ENCODE results near the gene TUBA1B.

The TUBA1B gene

DNA sequence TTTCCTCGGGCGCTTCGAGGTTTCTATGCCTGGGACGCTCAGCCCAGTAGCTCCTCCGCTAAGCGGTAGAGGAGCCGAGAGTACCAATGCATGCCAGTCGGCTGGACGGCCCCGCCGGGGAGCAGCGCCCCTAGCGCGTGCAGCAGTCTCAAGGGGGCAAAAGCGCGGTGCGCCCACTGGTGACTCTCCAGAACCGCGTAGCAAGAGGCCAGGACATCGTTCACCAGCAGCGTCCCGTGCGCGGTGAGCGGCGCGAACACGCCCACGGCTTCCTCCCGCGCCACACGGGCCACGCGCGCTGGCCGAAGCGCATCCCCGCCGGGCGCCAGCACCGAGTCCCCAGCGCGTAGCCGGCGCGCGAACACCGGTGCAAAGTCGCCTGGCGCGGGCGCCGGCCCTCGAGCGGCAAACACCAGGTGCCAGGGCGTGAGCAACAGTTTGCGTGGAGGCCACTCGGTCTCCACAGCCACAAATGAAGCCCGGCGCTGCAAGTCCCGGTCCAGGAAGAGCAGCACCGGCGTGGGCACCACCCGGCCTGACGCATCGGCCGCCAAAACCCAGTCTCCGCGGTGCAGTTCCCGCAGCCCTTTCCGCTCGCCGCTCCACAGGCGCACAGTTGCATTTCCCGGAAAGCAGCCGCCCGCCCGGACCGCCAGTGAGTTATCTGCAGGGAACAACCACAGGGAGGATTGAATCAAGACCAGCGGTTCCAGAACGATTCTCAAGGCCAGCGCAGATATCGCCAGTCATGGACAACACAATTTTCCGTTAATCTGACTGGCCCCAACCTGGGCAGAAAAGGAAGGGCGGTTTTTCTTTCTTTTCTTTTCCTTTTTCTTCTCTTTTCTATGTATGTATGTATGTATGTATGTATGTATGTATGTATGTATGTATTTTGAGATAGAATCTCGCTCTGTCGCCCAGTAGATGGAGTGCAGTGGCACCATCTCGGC lies 41.1 kb downstream of the TUBA1B start:
- peak; percentile 45 for DNase-seq

DNA sequence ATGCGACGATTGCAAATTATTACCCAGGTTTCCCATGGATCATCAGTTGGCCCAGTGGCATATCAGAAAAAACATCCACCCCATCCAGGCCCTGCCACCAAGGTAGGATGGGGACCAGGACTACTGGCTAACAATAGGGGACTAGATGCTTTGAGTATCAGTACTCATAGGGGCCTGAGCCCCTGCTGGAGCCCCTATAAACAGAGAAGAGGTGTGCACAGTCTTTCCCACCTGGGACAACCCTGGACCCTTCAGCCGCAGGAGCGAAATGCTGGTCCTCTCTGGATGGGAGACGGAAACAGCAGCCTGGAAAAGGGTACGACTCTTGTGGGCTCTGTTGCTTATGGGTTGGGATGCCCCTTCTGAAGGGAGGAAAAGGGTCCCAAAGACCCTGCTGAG lies 42.3 kb downstream of the TUBA1B start:
- DNase-seq = no peak

DNA sequence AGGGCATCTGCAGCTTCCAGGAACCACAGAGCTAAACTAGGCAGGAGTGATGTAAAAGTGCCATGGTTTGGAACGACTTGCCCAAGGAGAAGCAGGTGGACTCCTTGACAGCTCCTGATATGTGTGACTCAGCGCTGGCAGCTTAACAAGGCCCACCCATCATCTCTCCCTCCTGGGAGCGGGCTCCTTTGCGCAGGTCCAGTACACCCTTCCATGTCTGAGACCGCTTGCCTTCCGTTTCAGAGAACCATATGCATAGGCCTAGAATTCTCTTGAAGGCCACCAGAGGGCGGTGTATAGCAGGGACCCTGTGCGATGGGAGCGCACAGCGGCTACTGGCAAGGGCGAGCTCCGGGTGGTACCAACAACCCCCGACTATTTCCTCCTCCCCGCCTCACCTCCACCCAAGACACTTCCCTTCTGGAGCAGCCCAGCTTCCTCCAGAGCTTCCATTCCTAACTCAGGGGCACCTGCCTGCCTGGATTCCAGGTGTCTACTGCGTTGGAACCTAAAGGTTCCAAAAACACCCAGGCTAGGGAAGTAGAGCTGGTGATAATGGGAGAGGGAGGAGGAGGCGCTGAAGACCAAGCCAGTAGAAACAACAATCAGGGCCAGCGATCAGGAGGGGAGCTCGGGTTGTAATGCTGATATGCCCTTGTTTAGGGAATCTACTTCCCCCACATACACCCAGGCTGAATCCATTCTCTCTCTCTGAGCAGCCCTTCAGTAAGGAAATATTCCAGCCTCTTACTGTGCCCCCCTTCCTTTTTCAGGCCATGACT lies 42.9 kb downstream of the TUBA1B start:
- DNase-seq = peak; percentile 59

DNA sequence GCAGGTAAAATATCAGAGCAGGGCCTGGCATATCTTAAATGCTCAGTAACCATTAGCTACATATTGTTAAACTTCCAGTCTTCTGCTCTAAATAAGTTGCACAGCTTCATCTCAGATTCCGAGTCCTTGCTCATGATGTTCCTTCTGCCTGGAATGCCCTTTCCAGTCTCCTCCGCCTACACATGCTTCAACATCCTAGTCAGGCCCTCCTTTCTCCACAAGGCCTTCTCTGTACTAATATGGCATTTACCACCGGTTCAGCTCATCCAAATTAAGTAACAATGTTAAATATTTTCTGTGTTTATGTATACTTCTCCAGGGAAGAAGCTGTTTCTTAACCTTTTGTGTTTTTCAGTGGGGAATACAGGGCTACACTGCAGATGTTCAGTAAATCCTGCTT lies 45.1 kb downstream of the TUBA1B start:
- DNase-seq = no peak

DNA sequence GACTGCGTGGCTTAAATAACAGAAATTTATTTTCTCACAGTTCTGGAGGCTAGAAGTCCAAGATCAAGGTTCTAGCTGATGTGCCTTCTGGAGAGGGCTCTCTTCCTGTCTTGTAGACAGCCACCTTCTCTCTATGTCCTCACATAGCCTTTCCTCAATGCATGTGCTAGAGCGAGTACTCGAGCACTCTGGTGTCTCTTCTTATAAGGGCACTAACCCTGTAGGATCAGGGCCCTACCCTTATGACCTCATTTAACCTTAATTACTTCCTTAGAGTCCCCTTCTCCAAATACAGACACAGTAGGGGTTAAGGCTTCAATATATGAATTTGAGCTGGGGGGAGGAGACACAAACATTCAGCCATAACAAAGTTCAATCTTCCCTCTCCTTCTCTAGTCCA lies 46.8 kb downstream of the TUBA1B start:
- DNase-seq = no peak

DNA sequence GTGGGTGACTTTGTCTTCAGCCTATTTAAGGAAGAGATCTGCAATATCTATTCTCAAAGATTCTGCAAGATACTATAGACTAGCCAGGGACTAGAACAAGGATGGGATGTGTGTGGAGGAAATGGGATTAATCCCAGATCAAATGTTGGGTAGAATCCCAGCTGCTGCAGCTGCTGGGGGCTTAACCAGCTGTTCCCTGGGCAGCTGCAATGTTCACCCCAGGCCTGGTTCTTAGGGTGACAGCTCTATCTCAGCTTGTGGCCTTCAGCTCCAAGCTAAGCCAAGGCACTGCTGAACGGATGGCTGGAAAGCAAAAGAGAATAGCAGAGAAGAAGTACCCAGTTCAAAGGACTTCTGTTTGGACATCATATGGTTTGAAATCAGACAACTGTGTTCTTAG lies 51.4 kb downstream of the TUBA1B start:
- DNase-seq = no peak

All from stimulated activated CD4-positive, alpha-beta T cell treated with anti-CD3 and anti-CD28 coated beads, Interleukin-4, amount 100 ng/mL, for 1 hour (primary cell).